HG03460 (cell line): ENCODE data around the gene MKRN2.
"Not testable (repeated sequence)": the region's sequence is repeated elsewhere in the genome, so short reads cannot be mapped to it uniquely, and the experiment has no call there.

Experiments
- ATAC-seq: cut with Tn5 transposase; IDR thresholded peaks from one replicate; pipeline ENCODE4 v1.9.1; 2021; ENCODE audit not compliant: unreplicated experiment

MKRN2 gene, protein sequence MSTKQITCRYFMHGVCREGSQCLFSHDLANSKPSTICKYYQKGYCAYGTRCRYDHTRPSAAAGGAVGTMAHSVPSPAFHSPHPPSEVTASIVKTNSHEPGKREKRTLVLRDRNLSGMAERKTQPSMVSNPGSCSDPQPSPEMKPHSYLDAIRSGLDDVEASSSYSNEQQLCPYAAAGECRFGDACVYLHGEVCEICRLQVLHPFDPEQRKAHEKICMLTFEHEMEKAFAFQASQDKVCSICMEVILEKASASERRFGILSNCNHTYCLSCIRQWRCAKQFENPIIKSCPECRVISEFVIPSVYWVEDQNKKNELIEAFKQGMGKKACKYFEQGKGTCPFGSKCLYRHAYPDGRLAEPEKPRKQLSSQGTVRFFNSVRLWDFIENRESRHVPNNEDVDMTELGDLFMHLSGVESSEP

DNA sequence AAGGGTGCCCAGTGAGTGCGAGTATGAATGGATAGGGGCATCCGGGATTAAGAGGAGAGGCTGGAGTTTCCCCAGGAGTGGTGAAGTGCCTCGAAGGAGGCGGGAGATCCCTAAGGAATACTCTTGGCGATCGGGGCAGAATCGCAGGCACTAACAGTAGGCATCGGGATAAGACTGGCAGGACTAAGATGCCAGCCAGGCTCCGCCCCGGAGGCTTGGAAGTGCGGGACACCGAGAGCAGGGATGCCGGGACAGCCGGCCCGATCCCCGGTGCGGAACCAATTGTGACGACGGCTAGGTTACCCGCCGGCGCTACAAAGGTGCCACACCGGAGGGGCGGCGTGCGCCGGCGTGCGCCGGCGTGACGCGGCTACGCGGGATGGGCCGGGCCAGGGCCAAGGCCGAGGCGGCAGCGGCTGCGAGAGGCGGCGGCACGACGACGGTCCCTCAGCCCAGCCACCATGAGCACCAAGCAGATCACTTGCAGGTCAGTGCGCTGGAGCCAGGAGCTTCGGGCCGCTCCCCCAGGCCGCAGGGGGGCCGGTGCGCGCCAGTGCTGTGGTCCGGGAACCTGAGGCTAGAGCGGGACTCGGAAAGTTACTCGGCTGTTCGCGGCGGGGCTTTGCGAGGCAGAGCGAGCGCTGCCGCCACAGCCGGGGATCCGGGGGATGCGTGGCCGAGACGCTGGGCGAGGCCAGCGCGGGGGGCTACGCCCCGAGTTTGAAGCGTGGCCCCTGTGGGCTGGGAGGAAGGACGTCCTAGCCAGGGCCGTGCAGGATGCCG is at the start of gene MKRN2:
TSS of gene MKRN2 (plus strand) at position 398 of the 783 bp plus-strand sequence. CDS start at position 462, 64 bp downstream.
- ATAC-seq: peak; percentile 73

DNA sequence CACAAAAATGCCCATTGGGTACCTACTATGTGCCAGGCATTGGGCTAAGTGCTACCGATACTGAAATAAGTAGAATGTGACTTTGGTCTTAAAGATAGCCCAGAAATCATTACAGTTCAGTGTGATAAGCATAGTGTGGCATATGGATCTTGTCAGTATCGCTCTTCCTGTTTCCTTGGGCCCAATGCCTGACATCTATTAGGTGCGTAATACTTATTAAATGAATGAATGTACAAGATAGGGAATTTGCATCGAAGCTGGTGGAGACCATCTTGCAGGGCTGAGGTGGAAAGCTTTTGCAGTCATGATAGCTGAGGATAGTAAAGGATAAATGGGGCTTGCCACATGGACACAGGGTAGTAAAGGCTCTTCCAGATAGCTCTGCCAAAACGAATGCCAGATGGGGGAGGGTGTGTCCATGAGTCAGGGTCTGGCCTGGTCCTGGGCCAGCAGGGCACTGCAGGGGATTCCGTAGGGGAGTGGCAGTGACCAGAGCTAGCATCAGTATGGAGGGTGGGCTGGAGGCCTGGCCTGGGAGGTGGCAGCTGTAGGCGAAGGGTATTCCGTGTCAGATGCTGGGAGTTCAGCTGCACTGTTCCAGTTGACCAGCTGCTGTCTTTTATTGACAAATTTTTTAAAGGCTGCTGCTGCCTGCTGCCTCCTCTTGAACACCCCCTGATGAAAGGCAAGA is 49.2 kb upstream of the MKRN2 start:
- ATAC-seq: no peak

DNA sequence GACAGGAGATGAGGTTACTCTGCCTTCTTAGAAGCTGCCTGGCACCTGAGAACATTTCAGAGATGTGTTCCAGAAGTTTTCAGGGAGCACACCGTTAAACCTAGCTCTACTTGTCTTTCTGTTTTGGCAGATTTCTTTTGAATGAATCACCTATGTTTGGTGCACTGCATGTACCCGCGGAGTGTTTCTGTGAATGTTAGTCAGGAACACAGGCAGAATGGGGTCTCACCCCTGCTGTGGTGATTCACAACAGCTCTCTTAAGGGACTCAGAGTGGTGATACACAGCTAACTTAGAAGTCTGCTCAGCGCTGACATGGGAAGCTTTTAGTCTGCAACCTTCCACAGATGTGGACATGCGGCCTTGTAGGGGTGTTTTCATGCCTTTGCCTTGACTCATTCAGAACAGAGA is 48.6 kb upstream of the MKRN2 start:
- no peak for ATAC-seq

DNA sequence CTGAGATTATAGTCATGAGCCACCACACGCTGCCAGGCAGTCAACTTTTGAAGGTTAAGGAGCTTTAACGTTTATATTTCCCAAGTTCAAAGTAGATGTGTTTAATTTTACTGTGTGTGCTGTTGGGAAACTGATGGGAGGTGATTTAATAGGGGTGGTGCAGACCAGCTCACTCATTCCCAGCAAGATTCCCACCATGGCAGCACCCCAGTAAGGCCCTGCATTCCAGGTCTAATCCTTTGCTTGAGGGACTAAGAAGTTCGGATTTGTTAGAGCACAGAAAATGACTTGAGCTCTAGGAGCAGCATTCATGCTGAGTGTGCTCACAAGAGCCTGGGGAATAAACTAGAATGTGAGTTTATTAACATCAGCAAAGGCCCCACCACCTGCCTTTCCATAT is 47.4 kb upstream of the MKRN2 start:
- ATAC-seq: no peak

DNA sequence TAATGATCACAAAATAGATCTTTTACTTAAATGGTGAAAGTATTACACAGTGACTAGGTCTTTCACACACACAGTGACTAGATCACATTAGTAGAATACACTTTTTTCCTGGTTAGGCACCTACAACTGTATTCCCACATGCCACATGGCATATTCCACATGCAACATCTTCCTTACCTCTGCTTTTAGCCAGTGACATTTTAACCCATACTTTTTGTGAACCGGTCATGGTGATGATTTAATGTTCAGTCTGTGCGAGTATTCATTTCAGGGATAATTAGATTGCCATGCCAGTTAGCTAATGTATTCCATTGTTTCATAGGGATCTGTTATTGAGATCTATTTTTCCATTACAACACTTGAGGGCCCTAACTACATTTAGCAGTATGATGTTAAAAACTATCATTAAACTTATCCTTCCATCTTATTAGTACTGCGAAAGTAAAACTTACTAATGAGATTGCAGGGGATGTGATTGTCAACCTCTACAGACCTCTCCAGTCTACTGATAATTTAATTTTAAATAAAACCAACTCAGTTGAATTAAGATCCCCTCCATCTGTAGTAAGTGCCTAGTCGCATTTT is 44.3 kb upstream of the MKRN2 start:
- no peak for ATAC-seq

DNA sequence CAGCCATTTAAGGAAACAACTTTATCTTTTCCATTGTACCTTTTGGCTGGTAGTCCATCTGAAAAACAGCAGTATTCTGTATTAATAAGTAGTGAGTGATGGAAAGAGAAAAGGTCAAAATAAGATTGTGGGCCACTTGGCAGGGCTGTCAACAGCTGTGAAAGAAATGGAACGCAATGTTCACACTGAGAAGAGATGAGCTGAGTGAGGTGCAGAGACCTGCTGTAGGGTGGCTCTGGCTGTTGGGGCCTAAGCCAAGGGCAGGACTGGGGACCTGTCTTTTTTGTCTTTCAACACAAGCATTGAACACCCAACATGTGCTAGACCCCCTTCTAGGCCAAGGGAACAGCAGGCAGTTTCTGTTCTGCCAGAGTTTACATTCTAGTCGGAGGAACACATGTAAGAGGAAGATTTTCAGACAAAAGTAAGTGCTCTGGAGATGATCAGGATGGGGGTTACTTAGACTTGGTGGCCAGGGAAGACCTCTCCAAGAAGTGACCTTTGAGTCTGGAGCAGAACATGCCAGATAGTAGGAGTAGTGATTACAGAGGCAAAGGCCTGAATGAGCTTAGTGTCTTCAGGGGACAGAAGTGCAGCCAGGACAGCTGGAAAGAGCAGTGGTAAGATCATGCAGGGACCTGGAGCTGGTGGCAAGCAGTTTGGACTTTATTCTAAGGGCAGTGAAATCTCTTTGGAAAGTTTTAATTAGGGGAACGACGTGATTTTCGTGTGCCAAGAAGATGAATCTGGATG is 43.0 kb upstream of the MKRN2 start:
- ATAC-seq: no peak

DNA sequence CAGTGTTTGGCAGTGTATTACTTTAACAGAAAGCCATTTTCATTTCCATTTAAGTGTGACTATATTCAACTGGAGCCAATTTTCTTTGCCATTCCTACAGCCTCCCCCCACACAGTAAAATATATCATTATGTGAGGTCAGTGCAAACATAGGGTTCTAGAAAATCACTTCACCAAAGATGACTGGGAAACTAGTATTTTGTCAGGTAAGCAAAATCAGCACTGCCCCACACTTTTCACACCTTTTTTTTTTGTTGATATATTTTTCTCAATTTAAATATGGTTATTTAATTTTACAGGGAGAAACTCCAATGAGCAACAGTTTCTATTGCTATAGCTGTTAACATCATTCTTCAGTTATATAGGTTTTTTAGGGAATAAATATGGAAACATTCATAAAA is 41.3 kb upstream of the MKRN2 start:
- ATAC-seq: no peak

DNA sequence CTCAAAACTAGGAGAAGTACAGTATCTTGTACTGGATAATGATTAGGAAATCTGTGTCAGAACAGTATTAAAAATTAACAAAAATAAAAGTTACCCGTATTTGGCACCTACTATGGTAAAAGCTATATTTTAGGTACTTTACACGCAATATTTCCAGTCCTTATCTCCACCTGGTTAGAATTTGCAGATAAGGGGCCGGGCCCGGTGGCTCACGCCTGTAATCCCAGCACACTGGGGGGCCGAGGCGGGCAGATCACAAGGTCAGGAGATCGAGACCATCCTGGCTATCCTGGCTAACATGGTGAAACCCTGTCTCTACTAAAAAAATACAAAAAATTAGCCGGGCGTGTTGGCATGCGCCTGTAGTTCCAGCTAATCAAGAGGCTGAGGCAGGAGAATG is 40.0 kb upstream of the MKRN2 start:
- no peak for ATAC-seq

DNA sequence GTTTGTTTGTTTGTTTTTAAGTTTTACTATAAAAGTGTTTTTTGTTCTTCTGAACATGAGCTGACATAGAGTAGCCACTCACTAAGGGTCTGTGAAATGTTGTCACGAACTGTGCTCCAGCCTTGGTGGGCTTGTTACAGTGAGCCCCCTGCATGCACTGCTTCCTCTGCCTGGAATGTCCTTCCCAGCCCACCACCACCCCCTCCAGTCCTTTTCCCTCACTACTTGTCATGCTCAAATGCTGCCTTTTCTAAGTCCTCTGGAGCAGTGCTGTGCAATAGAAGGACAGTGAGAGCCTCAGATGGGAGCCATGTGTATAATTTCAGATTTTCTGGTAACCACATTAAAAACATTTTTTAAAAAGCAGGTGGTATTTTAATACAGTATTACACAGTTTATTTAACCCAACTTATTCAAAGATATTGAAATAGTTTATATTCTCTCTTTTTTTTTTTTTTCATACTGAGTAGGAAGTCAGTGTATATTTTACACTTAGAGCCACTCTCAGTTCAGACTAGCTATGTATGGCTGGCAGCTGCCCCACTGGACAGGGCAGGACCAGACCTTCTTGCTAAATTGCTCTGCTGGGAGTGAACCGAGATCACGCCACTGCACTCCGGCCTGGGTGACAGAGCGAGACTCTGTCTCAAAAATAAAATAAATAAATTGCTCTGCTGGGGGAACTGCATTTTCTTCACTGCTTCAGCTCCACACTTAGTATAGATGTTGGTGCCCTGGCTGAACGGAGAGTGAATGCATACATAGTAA is 38.4 kb upstream of the MKRN2 start:
- ATAC-seq: no peak

DNA sequence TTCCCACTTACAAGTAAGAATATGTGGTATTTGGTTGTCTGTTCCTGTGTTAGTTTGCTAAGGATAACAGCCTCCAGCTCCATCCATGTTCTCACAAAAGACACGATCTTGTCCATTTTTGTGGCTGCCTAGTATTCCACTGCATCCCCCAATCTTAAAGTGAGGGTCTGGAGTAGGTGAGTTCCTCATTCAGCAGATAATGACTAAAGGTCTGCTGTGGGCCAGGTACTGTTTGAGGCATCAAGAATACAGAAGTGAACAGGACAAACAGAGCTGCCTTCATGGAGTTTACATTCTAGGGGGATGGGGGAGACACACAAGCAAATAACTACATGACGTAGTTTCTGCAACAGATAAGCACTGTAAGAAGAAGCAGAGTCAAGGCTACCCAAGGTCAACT is 35.9 kb upstream of the MKRN2 start:
- ATAC-seq: no peak

DNA sequence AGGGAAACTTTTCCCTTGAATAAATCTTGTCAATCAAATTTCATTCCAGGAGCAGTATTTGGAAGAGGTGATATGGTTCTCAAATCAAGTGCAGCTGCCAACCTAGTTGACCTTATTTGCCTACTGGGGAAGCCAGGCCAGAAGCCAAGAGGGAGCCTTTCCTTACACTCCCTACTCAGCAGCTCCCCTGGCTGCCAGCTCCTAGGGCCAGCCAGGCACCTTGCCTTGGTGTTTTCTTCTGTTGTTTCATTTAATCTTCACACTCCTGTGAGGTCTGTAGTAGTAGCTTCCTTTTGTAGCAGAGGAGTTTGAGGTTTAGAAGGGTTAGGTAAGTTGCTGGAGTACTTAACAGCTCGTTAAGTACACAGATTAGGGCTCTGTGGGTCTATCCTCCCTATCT is 34.2 kb upstream of the MKRN2 start:
- ATAC-seq: no peak

DNA sequence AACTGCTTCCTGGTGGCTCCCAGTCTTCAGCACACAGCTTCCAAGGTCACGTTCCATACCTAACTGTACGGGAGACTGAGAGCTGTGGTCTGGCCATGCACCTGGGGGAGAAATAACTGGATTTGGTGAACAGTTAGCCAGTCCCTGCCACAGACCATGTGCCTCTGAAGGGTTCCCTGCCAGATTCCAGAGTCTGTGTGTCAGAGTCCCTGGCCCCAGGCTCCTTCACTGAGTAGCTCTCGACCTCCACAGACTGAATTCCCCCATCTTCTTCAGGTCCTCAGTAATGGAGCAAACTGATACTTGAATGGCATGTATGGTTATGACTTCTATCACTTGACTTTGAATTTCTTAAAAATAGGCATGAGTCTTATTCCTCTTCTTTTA is 29.1 kb upstream of the MKRN2 start:
- no peak for ATAC-seq

DNA sequence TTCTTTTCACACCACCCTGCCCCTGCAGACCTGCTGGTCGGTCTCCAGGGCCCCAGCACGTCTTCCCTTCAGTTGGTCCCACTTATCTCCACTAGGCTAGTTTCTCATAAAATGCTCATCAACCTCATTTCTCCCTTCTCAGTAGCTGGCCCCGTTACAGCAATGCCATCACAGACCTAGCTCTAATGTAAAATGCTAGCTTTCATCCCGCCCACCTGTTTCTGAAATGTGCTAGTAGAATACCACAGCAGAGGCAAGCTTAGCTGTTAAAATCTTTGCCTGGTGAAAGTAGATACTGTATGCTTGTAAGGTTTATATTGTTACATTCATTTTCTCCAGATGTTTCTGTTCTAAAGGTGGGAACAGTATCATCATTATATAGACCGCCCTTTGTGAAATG is 24.7 kb upstream of the MKRN2 start:
- no peak for ATAC-seq

DNA sequence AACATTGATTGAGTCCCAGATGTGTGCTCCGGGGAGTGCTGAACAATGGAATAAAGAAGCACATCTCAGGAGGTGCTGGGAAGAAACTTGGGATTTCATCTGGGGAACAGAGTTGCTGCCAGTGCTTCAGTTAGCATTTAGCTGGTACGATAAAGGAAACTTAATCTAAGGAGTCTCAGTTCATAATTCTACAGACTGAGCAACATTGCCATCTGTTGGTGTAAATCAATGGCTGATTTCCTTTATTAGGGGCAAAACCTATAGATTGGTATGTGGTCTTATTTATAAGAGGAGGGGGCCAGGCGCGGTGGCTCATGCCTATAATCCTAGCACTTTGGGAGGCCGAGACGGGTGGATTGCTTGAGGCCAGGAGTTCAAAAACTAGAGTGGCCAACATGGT is 20.5 kb upstream of the MKRN2 start:
- ATAC-seq: no peak

DNA sequence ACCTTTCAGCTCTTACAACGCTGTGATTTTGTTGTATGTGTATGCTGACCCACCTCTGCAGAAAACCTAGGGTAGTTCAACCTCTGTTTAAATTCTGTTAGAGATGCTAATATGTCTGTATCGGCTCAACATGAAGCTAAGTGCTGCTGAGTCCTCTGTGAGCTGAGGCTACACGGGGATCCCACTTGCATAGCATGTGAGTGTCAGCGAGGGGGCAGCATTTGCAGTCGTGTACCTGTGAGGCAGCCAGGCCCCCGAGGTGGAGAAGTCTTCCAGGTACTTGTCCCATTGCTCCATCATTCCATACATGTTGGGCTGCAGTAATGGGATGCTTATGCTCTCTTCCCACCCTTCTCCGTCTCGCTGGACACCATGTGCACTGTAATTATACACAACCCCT is 15.3 kb upstream of the MKRN2 start:
- no peak for ATAC-seq

DNA sequence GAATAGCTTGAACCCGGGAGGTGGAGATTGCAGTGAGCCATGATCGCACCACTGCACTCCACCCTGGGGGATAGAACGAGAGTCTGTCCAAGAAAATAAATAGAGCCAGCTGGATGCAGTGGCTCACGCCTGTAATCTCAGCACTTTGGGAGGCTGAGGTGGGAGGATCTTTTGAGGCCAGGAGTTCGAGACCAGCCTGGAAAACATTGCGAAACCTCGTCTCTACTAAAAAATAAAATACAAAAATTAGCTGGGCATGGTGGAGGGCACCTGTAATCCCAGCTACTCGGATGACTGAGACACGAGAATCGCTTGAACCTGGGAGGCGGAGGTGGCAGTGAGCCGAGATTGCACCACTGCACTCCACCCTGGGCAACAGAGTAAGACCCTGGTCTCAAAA is 13.4 kb upstream of the MKRN2 start:
- not testable (repeated sequence) for ATAC-seq

DNA sequence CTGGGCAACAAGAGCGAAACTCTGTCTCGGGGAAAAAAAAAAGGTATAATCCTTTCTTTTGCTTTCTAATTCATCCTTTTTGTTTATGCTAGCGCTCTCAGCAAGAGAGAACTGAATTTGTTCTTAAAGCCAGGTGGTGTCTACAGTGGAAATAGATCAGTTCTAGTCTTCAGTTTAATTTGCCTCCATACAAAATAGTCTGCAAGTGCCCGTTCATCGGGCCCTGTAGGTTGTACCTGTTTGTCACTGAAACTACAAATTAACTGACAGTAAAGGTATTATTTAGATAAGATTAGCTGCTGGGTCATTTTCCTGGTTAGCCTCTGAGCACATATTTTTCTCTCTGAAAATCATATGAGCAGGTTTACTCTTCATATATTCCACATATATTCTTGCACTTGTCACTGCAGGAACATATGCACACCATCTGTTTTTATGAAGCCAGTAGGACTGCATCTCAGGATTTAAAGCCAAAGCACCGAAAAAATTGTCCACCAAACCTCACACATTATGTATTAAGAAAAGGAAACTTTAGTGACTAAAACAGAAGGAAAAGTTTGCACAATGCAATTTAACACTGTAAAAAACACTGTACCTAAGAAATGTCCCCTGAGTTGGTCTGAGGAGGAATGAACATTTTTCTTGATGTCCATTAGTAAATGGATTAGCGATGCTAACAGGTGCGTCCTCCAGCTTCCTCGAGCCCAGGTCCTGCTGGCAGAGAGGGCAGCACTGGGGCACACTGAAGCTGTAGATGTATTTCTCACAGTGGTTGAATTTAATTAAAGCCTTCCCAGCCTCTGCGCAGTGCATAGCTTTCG is 12.0 kb upstream of the MKRN2 start:
- no peak for ATAC-seq

DNA sequence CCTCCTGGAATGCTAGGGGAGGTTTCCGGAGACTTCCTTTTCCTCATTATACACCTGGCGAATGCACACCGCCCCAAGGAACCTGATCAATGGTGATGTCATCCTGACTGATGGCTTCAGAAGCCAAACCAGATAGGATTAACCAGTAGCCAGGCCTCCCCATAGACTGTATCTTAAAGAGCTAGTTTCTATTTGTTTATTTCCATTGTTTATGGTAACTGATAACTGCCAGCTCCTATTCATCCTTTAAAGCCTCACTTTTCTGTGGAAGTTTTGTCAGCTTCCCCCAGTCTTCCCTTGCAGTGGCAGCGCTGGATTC is 11.5 kb upstream of the MKRN2 start, which contains the start of gene MKRN2OS:
TSS of gene MKRN2OS (minus strand) at position 27 of the 319 bp plus-strand sequence. CDS start 35 bp downstream, outside the sequence.
- ATAC-seq: no peak
